Activated T-cell treated with anti-CD3 and anti-CD28 coated beads, Interleukin-2, amount 50 U/mL, for 72 hours (primary cell): ENCODE data around the gene UBE2D1. TPM values are rescaled to one million over a fixed set of nuclear protein-coding genes. Genes with fewer than 3 reads are reported as not detected.

Experiments used
- ATAC-seq, 2 donors: fragments of 150-1000 bp; cut with Tn5 transposase; replicated peaks in 1 of 2; 2 replicates each; pipeline ENCODE4 v1.10.0; 2021; ENCODE audit warnings: moderate library complexity in 2 of 2, mild to moderate bottlenecking in 1 of 2
- DNase-seq, 2 donors: peaks; one replicate each; pipeline ENCODE4 v3.0.0; 2021 to 2022; ENCODE audit warnings: mixed read lengths in 1 of 2
- H3K27ac Mint-ChIP-seq: one replicate; pipeline ENCODE4 v1.8.0; 2022; ENCODE audit warnings: mild to moderate bottlenecking, moderate library complexity, mixed read lengths
- H3K27me3 Mint-ChIP-seq: one replicate; pipeline ENCODE4 v1.8.0; 2022; ENCODE audit warnings: low read depth, mixed read lengths
- H3K36me3 Mint-ChIP-seq, 2 donors: one replicate each; pipeline ENCODE4 v1.8.0; 2022; ENCODE audit warnings: mixed read lengths in 2 of 2, mild to moderate bottlenecking in 1 of 2; ENCODE audit not compliant: insufficient read depth in 2 of 2
- H3K4me1 Mint-ChIP-seq: one replicate; pipeline ENCODE4 v1.8.0; 2022; ENCODE audit warnings: low read depth, mixed read lengths
- H3K4me3 Mint-ChIP-seq, 2 donors: one replicate each; pipeline ENCODE4 v1.8.0; 2022; ENCODE audit warnings: mild to moderate bottlenecking in 2 of 2, mixed read lengths in 2 of 2, moderate library complexity in 2 of 2
- H3K9me3 Mint-ChIP-seq, 2 donors: one replicate each; pipeline ENCODE4 v1.8.0; 2022; ENCODE audit warnings: mixed read lengths in 2 of 2
- total RNA-seq, 2 donors: library from RNA; stranded (reverse); gene quantifications; one replicate each; pipeline ENCODE4 v1.2.3, GENCODE V29; 2022

UBE2D1 gene
- total RNA-seq, 2 donors from 2014 or later: 10.5 to 12.1 TPM

- H3K27me3 Mint-ChIP-seq: no peaks in the 10 kb centered on the region
- DNase-seq: no peak
Observed at GRCh38 chr10:58371473-58371872, 36.7 kb downstream of the UBE2D1 start.

GRCh38 chr10:58372607-58373441, 38.0 kb downstream of the UBE2D1 start:
- DNase-seq (no peak), ATAC-seq (no peak)
- Mint-ChIP-seq H3K4me1 (no peaks in the 10 kb centered on the region), H3K9me3 (no peaks in the 10 kb centered on the region), H3K27ac (no peak overlapping the region), H3K27me3 (no peaks in the 10 kb centered on the region), H3K4me3 (no peak overlapping the region), H3K36me3 (no peaks in the 10 kb centered on the region)

More at GRCh38 chr10:58371473-58371872, 36.7 kb downstream of the UBE2D1 start:
- Mint-ChIP-seq H3K9me3 (no peaks in the 10 kb centered on the region), H3K4me3 (no peak overlapping the region), H3K4me1 (no peaks in the 10 kb centered on the region), H3K36me3 (no peaks in the 10 kb centered on the region), H3K27ac (no peak overlapping the region)
- ATAC-seq: no peak

- DNase-seq (no peak), ATAC-seq (no peak)
- Mint-ChIP-seq H3K27ac (no peak overlapping the region), H3K4me3 (no peak overlapping the region), H3K36me3 (no peaks in the 10 kb centered on the region), H3K4me1 (no peaks in the 10 kb centered on the region), H3K27me3 (no peaks in the 10 kb centered on the region), H3K9me3 (no peaks in the 10 kb centered on the region)
Observed at GRCh38 chr10:58373442-58373827, 38.6 kb downstream of the UBE2D1 start.

GRCh38 chr10:58382489-58382995, 47.7 kb downstream of the UBE2D1 start:
- H3K36me3 Mint-ChIP-seq: peaks cover 3 to 6% of the 10 kb centered on the region in 2 donors
- no peak overlapping the region for H3K27ac Mint-ChIP-seq
- H3K9me3 Mint-ChIP-seq: no peaks in the 10 kb centered on the region
- no peaks in the 10 kb centered on the region for H3K27me3 Mint-ChIP-seq
- H3K4me3 Mint-ChIP-seq: no peak overlapping the region
- DNase-seq (no peak), ATAC-seq (no peak)
- H3K4me1 Mint-ChIP-seq: peaks cover 33% of the 10 kb centered on the region

DNA sequence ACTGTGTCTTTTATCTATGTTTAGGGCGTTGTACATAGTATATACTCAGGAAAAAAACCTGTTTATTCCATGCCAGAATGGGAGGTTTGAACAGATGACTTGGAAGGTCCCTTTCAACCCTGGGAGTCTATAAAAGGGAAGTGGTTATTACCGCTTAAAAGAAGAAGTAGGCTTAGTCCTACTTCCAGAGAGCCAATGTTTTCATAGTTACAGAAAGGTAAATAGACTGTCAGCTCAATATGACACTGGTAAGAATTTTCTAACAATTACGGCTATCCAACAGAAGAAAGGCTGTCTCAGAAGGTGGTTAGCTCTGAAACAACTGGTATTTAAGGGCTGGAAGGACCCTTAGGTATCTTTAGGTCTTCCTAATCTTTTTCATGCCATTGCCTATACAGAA, 49.3 kb downstream of the UBE2D1 start:
- H3K27me3 Mint-ChIP-seq: no peaks in the 10 kb centered on the region
- DNase-seq (no peak), ATAC-seq (peak; percentile 9 to 14)
- peak overlapping the region; percentile 97 to 98 for H3K4me3 Mint-ChIP-seq
- peak overlapping the region; percentile 93 for H3K27ac Mint-ChIP-seq
- H3K36me3 Mint-ChIP-seq: peaks cover 3 to 12% of the 10 kb centered on the region in 2 donors
- H3K4me1 Mint-ChIP-seq: peaks cover 46% of the 10 kb centered on the region
- no peaks in the 10 kb centered on the region for H3K9me3 Mint-ChIP-seq

DNA sequence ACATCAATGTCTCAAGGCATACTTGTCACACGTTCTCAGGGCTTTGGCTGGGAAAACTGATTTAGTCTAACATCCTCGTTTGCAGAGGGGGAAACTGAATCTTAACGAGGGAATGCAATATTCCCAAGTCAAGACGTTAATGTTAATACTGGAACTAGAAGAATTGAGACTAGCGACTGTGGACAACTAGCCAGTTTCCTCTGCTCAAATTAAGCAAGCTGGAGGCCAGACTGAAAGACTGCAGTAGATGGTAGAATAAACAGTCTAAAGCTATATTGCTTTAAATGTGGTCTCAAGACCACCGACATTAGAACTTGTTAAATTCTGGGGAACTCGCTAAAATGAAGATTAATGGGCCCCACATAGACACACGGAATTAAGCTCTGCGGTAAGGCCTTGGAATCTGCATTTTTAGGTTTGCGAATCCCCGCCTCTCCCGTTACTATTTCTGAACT, 49.8 kb downstream of the UBE2D1 start:
- peak overlapping the region; percentile 97 to 98 for H3K4me3 Mint-ChIP-seq
- peaks cover 50% of the 10 kb centered on the region for H3K4me1 Mint-ChIP-seq
- H3K9me3 Mint-ChIP-seq: no peaks in the 10 kb centered on the region
- H3K27ac Mint-ChIP-seq: peak overlapping the region; percentile 93
- DNase-seq (no peak), ATAC-seq (peak in 1 of 2 donors; percentile 0)
- H3K27me3 Mint-ChIP-seq: no peaks in the 10 kb centered on the region
- H3K36me3 Mint-ChIP-seq: peaks cover 3 to 15% of the 10 kb centered on the region in 2 donors

GRCh38 chr10:58384999-58385783, 50.4 kb downstream of the UBE2D1 start, which contains the start of gene TFAM:
TFAM (plus strand) TSS chr10:58385410; CDS start chr10:58385548, 138 bp downstream.
- Mint-ChIP-seq H3K9me3 (no peaks in the 10 kb centered on the region), H3K27me3 (no peaks in the 10 kb centered on the region), H3K4me3 (peak within 1 kb of the TSS; percentile 97 to 98), H3K4me1 (peaks cover 56% of the 10 kb centered on the region), H3K27ac (peak within 1 kb of the TSS; percentile 98), H3K36me3 (peaks cover 3 to 18% of the 10 kb centered on the region in 2 donors)
- ATAC-seq (peak; percentile 93 to 94), DNase-seq (peak; percentile 96 to 97)

DNA sequence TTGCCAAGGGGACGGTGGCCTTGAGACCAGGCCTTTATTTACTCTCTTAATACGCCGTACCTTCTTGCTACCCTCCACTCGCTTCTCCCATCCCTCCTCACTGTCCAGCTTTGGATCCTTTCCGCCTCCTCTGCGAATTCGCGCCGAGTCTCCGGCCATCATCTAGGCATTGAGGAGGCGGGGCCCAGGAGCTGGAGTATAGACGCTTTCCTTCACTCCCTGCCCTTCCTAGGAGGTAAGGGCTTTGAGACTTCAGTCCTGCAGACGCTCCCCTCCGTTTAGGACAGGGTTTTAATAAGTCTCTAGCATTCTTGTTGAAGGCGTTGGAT, 50.9 kb downstream of the UBE2D1 start:
- DNase-seq (peak; percentile 16 to 18), ATAC-seq (peak in 1 of 2 donors; percentile 8)
- H3K36me3 Mint-ChIP-seq: peaks cover 3 to 18% of the 10 kb centered on the region in 2 donors
- H3K4me1 Mint-ChIP-seq: peaks cover 58% of the 10 kb centered on the region
- no peaks in the 10 kb centered on the region for H3K27me3 Mint-ChIP-seq
- H3K9me3 Mint-ChIP-seq: no peaks in the 10 kb centered on the region
- H3K27ac Mint-ChIP-seq: peak overlapping the region; percentile 98
- H3K4me3 Mint-ChIP-seq: peak overlapping the region; percentile 97 to 98

DNA sequence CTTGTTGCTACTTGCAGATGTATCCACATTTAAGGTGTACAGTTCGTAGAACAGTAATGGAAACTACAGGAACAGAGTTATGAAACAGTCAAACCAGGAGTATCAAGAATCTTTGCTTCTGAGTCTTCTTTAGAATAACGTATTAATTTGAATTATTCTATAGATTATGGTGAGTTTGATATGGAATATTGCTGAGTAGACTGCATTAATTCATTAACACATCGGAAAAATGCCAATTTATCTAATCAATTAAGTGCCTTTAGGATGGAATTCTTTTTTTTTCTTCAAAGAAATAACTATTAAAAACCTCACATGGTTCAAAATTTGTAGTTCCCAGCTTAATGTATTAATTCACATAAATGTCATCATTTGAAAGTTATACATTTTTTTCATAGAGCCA, 54.2 kb downstream of the UBE2D1 start:
- H3K36me3 Mint-ChIP-seq: peaks cover 3 to 27% of the 10 kb centered on the region in 2 donors
- no peaks in the 10 kb centered on the region for H3K27me3 Mint-ChIP-seq
- no peak overlapping the region for H3K4me3 Mint-ChIP-seq
- H3K27ac Mint-ChIP-seq: no peak overlapping the region
- ATAC-seq: no peak
- peaks cover 49% of the 10 kb centered on the region for H3K4me1 Mint-ChIP-seq
- no peaks in the 10 kb centered on the region for H3K9me3 Mint-ChIP-seq
- no peak for DNase-seq

DNA sequence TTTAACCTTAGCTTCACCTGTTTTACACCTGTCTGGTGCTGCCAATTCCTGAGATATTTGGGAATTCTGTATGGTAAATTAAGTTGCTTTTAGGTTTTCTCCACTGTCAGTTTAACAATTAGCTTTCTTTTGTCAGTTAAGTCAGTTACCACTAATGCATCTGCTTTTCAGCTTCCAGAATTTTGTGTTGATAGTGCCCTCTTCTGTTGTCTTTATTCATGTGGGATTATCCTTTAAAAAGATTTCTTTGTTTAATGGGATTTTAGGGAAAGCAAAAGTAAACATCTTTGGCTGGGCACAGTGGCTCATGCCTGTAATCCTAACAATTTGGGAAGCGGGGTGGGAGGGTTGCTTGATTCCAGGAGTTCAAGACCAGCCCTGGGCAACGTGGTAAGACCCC, 58.5 kb downstream of the UBE2D1 start:
- no peak overlapping the region for H3K27ac Mint-ChIP-seq
- H3K9me3 Mint-ChIP-seq: no peaks in the 10 kb centered on the region
- no peak for DNase-seq
- ATAC-seq: no peak
- peaks cover 19% of the 10 kb centered on the region for H3K4me1 Mint-ChIP-seq
- H3K27me3 Mint-ChIP-seq: no peaks in the 10 kb centered on the region
- no peak overlapping the region for H3K4me3 Mint-ChIP-seq
- peaks cover 3 to 29% of the 10 kb centered on the region in 2 donors for H3K36me3 Mint-ChIP-seq

DNA sequence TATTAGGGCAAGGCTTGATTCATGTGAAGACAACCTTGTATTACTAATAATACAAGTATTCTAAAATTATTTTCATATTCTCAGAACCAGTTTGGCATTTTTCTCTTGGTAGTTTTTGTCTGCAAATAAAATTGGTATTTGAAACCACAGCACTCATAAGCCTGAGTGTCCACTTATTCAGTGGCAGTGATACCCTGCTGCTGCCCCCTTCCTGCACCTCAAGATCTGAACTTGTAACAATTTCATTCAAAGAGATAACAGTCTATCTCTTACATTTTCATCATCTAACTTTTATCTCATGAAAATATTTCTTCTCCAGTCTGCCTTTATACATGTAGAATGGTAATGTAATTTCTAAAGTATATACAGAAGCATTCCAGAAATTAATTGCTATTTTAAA, 59.7 kb downstream of the UBE2D1 start:
- DNase-seq (no peak), ATAC-seq (no peak)
- Mint-ChIP-seq H3K36me3 (peaks cover 3 to 24% of the 10 kb centered on the region in 2 donors), H3K9me3 (no peaks in the 10 kb centered on the region), H3K4me3 (no peak overlapping the region), H3K27ac (no peak overlapping the region), H3K27me3 (no peaks in the 10 kb centered on the region), H3K4me1 (peaks cover 9% of the 10 kb centered on the region)

GRCh38 chr10:58396057-58396456, 61.3 kb downstream of the UBE2D1 start:
- Mint-ChIP-seq H3K9me3 (no peaks in the 10 kb centered on the region), H3K27ac (no peak overlapping the region), H3K4me3 (no peak overlapping the region), H3K4me1 (no peaks in the 10 kb centered on the region), H3K27me3 (no peaks in the 10 kb centered on the region), H3K36me3 (peaks cover 3 to 19% of the 10 kb centered on the region in 2 donors)
- DNase-seq: no peak
- no peak for ATAC-seq

- no peak for ATAC-seq
- no peaks in the 10 kb centered on the region for H3K9me3 Mint-ChIP-seq
Observed at GRCh38 chr10:58397830-58398229, 63.0 kb downstream of the UBE2D1 start.

More at GRCh38 chr10:58397830-58398229, 63.0 kb downstream of the UBE2D1 start:
- peaks cover 3 to 13% of the 10 kb centered on the region in 2 donors for H3K36me3 Mint-ChIP-seq
- H3K4me1 Mint-ChIP-seq: no peaks in the 10 kb centered on the region
- DNase-seq: no peak
- no peak overlapping the region for H3K4me3 Mint-ChIP-seq
- H3K27me3 Mint-ChIP-seq: no peaks in the 10 kb centered on the region
- peak overlapping the region; percentile 35 for H3K27ac Mint-ChIP-seq
